Measurements from ENCODE around the gene ATRIP. TPM values are rescaled to one million over a fixed set of nuclear protein-coding genes. Genes with fewer than 3 reads are reported as not detected.
"Not testable (repeated sequence)": the region's sequence is repeated elsewhere in the genome, so short reads cannot be mapped to it uniquely, and the experiment has no call there.

The ATRIP gene
- polyA plus RNA-seq, 3 donors = 1.8 to 4.7 (median 2.8) TPM

- Histone ChIP-seq H3K27me3 (ENCODE audit: control insufficient read depth in 2 of 2, insufficient read depth in 2 of 2, low read length in 2 of 2) (no peaks in the 10 kb centered on the region), H3K9me3 (replicated peaks in 1 of 2; ENCODE audit: control insufficient read depth in 1 of 2, insufficient read depth in 1 of 2, low read length in 2 of 2) (no peaks in the 10 kb centered on the region), H4K20me1 (ENCODE audit: insufficient read depth, low read length) (peaks cover 19% of the 10 kb centered on the region), H3K4me2 (replicated peaks; ENCODE audit: extremely low read depth, low read length, poor library complexity, severe bottlenecking) (no peak overlapping the region), H2AFZ (ENCODE audit: insufficient read depth, low read depth, low read length, poor library complexity, severe bottlenecking) (no peak overlapping the region), H3K79me2 (ENCODE audit: insufficient read depth, low read length) (no peaks in the 10 kb centered on the region), H3K4me3 (replicated peaks in 1 of 3; ENCODE audit: low read depth in 2 of 3, low read length in 3 of 3) (no peak overlapping the region), H3K4me1 (ENCODE audit: control insufficient read depth in 1 of 2, insufficient read depth in 2 of 2, low read length in 2 of 2) (no peaks in the 10 kb centered on the region), H3K27ac (ENCODE audit: low read depth in 1 of 2, low read length in 2 of 2) (no peak overlapping the region), H3K36me3 (replicated peaks in 1 of 2; ENCODE audit: control insufficient read depth in 1 of 2, insufficient read depth in 2 of 2, low read length in 2 of 2) (peaks cover 16 to 50% of the 10 kb centered on the region in 2 donors), H3K9ac (ENCODE audit: insufficient read depth, low read length, poor library complexity, severe bottlenecking) (no peak overlapping the region)
- peaks cover 0 to 1% (median 0%) of the 10 kb centered on the region in 3 donors for H3K27me3 Mint-ChIP-seq (ENCODE audit: low read depth in 3 of 3)
- DNase-seq = no peak
- H3K36me3 Mint-ChIP-seq = peaks cover 45 to 73% of the 10 kb centered on the region in 2 donors
- intact Hi-C loops (cut with micrococcal nuclease) = no loop called here
- no peak for TF ChIP-seq CTCF (IDR thresholded peaks at IDR 0.05)
- H3K27ac Mint-ChIP-seq = peak overlapping the region in 4 of 7 donors; percentile 19 to 59 (median 36)
- WGBS (ENCODE audit: insufficient coverage) = 34% methylated on average over 15 of the region's 19 CpGs
- H3K4me3 Mint-ChIP-seq = no peak overlapping the region
- H3K9me3 Mint-ChIP-seq = no peaks in the 10 kb centered on the region
- peaks cover 12% of the 10 kb centered on the region for H3K4me1 Mint-ChIP-seq
These were observed 32.4 kb downstream of the ATRIP start for GRCh38 chr3:48478626-48479555.

DNA sequence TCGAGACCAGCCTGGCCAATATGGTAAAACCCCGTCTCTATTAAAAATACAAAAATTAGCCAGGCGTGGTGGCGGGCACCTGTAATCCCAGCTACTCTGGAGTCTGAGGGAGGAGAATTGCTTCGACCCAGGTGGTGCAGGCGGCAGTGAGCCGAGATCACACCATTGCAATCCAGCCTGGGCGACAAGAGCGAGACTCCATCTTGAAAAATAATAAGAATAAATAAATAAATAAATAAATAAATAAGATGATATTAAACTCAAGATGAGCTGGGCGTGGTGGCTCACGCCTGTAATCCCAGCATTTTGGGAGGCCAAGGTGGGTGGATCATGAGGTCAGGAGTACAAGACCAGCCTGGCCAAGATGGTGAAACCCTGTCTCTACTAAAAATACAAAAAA lies 34.4 kb downstream of the ATRIP start:
- H3K4me3 Mint-ChIP-seq; intact Hi-C loops (cut with micrococcal nuclease): not testable (repeated sequence)
- WGBS (ENCODE audit: insufficient coverage) = no CpG with 5 or more reads among the region's 11 CpGs

DNA sequence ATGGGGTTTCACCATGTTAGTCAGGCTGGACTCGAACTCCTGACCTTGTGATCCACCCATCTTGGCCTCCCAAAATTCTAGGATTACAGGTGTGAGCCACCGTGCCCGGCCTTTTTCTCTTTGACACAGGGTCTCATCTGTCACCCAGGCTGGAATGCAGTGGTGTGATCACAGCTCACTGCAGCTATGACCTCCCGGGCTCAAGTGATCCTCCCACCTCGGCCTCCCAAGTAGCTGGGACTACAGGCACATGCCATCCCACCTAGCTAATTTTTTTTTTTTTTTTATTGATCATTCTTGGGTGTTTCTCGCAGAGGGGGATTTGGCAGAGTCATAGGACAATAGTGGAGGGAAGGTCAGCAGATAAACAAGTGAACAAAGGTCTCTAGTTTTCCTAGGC lies 36.3 kb downstream of the ATRIP start:
- H3K4me1 Mint-ChIP-seq; H3K4me2 ChIP-seq (replicated peaks; ENCODE audit: extremely low read depth, low read length, poor library complexity, severe bottlenecking); H3K4me3 ChIP-seq (replicated peaks in 1 of 3; ENCODE audit: low read depth in 2 of 3, low read length in 3 of 3); H3K27ac ChIP-seq (ENCODE audit: low read depth in 1 of 2, low read length in 2 of 2); H3K27me3 ChIP-seq (ENCODE audit: control insufficient read depth in 2 of 2, insufficient read depth in 2 of 2, low read length in 2 of 2); H3K9ac ChIP-seq (ENCODE audit: insufficient read depth, low read length, poor library complexity, severe bottlenecking); H3K27me3 Mint-ChIP-seq (ENCODE audit: low read depth in 3 of 3); H3K4me1 ChIP-seq (ENCODE audit: control insufficient read depth in 1 of 2, insufficient read depth in 2 of 2, low read length in 2 of 2); H3K4me3 Mint-ChIP-seq; intact Hi-C loops (cut with micrococcal nuclease); H3K27ac Mint-ChIP-seq; H3K9me3 ChIP-seq (replicated peaks in 1 of 2; ENCODE audit: control insufficient read depth in 1 of 2, insufficient read depth in 1 of 2, low read length in 2 of 2); H2AFZ ChIP-seq (ENCODE audit: insufficient read depth, low read depth, low read length, poor library complexity, severe bottlenecking); DNase-seq; H3K79me2 ChIP-seq (ENCODE audit: insufficient read depth, low read length); H3K9me3 Mint-ChIP-seq: not testable (repeated sequence)
- H3K36me3 Mint-ChIP-seq = peaks cover 29 to 45% of the 10 kb centered on the region in 2 donors
- 89% methylated on average over 2 of the region's 6 CpGs for WGBS (ENCODE audit: insufficient coverage)
- H4K20me1 ChIP-seq (ENCODE audit: insufficient read depth, low read length) = peaks cover 20% of the 10 kb centered on the region
- H3K36me3 ChIP-seq (replicated peaks in 1 of 2; ENCODE audit: control insufficient read depth in 1 of 2, insufficient read depth in 2 of 2, low read length in 2 of 2) = peaks cover 8 to 22% of the 10 kb centered on the region in 2 donors

More for the DNA sequence above, 34.4 kb downstream of the ATRIP start:
- H3K4me1 Mint-ChIP-seq; H3K4me1 ChIP-seq (ENCODE audit: control insufficient read depth in 1 of 2, insufficient read depth in 2 of 2, low read length in 2 of 2); H3K4me3 ChIP-seq (replicated peaks in 1 of 3; ENCODE audit: low read depth in 2 of 3, low read length in 3 of 3); H3K9me3 ChIP-seq (replicated peaks in 1 of 2; ENCODE audit: control insufficient read depth in 1 of 2, insufficient read depth in 1 of 2, low read length in 2 of 2); H3K79me2 ChIP-seq (ENCODE audit: insufficient read depth, low read length); H3K27me3 Mint-ChIP-seq (ENCODE audit: low read depth in 3 of 3); DNase-seq; H3K27me3 ChIP-seq (ENCODE audit: control insufficient read depth in 2 of 2, insufficient read depth in 2 of 2, low read length in 2 of 2); H3K9me3 Mint-ChIP-seq; H3K27ac ChIP-seq (ENCODE audit: low read depth in 1 of 2, low read length in 2 of 2); H3K9ac ChIP-seq (ENCODE audit: insufficient read depth, low read length, poor library complexity, severe bottlenecking); H2AFZ ChIP-seq (ENCODE audit: insufficient read depth, low read depth, low read length, poor library complexity, severe bottlenecking); H3K4me2 ChIP-seq (replicated peaks; ENCODE audit: extremely low read depth, low read length, poor library complexity, severe bottlenecking); H3K27ac Mint-ChIP-seq: not testable (repeated sequence)
- Histone ChIP-seq H3K36me3 (replicated peaks in 1 of 2; ENCODE audit: control insufficient read depth in 1 of 2, insufficient read depth in 2 of 2, low read length in 2 of 2) (peaks cover 13 to 38% of the 10 kb centered on the region in 2 donors), H4K20me1 (ENCODE audit: insufficient read depth, low read length) (peaks cover 25% of the 10 kb centered on the region)
- peaks cover 44 to 63% of the 10 kb centered on the region in 2 donors for H3K36me3 Mint-ChIP-seq
